HG02981 (cell line): ENCODE measurements around the gene LEF1.

Source experiments
- ATAC-seq: cut with Tn5 transposase; IDR thresholded peaks from one replicate; pipeline ENCODE4 v1.9.1; 2021; ENCODE audit warnings: mild to moderate bottlenecking, moderate library complexity; ENCODE audit not compliant: unreplicated experiment

The LEF1 gene

GRCh38 chr4:108004646-108005045, 164.1 kb downstream of the LEF1 start:
- ATAC-seq = no peak

- ATAC-seq = peak; percentile 48
Measured at GRCh38 chr4:108003982-108004515, 164.7 kb downstream of the LEF1 start.

GRCh38 chr4:108001540-108002135, 167.1 kb downstream of the LEF1 start:
- no peak for ATAC-seq

GRCh38 chr4:107999932-108000539, 168.7 kb downstream of the LEF1 start:
- no peak for ATAC-seq

GRCh38 chr4:107997794-107998193, 170.9 kb downstream of the LEF1 start:
- ATAC-seq = no peak
